Measurements from ENCODE around the gene EPHB2.

Gene EPHB2

DNA sequence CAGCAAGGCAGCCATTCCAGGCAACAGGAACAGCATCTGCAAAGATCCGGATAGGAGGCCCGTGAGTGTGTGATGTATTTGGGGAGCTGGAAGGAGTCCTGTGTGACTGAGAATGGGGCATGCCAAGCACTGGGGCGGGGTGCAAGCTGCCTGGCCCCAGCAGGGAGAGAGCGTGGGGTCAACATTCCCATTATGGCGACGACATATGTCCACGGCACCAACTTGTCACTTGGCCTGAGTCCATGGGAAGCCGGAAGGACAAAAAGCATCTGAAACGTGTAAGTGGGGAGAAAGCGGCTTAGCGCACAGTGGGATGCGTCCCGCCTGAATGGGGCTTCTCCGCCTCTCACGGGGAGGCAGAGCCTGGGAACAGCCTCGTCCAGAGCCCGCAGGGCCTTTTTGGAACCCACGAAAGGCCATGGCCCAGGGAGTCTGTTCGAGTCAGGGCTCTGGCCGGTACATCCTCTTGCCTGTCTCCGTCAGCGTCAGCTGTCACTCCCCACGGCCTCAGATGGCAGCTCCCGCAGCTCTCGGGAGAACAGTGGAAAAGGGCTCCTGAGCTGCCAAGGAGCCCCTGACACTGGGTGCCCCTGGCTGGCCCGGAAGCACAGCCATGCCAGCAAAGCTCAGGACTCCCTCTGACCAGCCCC, 12.4 kb downstream of the EPHB2 start:
- DNase-seq (ENCODE audit: low spot score): no peak

DNA sequence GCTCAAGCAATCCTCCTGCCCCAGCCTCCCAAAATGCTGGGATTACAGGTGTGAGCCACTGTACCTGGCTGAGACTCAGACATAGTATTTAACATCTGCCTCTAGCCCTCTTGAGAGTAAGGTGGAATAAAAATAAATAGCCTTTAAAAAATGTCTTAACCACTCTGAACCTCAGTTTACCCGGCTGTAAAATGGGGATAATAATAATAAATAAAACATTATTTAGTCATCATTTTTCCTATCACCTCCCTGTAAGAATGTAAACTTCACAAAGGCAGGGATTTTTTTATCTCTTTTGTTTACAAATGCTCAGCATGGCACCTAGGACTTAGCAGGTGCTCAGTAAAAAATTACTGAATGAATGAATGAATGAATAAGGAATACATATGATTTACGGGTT, 17.2 kb downstream of the EPHB2 start:
- no peak for DNase-seq (ENCODE audit: low spot score)

DNA sequence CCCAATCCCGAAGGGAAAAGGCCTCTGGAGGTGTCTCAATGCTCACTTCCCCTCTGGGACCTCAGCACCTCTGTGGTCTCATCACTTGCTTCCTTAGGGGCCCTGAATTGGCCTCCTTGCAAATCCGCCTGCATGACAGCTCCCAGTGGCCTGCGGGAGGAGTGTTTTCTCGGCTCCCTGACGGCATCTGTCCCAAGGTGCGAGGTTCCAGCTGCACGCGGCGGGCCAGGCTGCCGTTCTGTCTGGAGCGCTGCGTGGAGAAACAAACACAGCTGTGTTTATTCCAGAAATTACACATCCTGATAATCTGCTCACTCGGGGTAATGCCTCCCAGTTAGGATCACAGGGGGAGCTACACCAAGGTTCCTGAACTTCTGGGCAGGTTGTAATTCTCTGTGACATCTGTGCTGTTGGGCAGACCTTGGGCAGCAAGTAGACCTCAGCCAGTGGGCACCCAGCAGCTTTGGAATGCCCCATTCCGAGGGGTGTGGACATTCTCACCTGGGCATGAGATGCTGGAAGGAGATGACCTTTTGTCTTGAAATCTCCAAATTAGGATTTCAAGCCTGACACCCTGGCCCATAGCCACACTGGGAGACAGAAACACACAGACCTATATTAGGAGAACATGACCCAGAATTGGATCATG, 18.2 kb downstream of the EPHB2 start:
- DNase-seq (ENCODE audit: low spot score): no peak

DNA sequence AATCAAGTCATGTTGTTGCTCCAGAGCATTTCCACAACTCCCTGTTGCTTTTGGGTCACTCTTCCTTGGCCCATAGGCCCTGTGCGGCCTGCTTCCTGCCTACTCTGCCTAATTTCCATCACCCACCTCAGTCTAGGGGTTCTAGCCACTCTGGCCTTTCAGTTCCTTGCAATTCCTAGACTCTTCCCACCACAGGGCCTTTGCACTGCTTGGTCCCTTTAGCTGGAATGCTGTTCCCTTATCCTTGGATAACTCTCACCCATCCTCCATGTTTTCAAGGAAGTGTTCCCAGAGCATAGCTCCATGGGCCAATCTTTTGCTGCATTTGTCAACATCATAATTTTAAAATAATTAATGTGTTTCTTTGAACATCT, 18.7 kb downstream of the EPHB2 start:
- no peak for DNase-seq (ENCODE audit: low spot score)

DNA sequence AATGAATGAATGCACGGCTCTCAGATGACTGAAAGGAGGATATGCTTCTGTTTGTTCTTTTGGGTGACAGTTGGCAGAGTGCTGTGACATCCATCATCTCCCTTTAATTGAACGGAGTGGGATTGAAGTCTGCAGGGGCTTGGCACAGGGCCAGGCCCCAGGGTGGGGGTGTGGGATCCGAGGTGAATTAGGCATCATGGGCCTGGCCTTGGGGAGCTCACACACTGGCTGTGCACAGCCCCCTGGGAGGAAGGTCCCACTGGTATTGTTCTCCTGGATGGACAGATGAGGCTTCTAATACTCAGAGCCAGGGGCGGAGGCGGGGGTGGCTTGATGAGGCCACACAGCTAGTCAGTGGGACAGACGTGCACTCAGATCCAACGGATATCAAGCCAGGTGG, 19.3 kb downstream of the EPHB2 start:
- no peak for DNase-seq (ENCODE audit: low spot score)

DNA sequence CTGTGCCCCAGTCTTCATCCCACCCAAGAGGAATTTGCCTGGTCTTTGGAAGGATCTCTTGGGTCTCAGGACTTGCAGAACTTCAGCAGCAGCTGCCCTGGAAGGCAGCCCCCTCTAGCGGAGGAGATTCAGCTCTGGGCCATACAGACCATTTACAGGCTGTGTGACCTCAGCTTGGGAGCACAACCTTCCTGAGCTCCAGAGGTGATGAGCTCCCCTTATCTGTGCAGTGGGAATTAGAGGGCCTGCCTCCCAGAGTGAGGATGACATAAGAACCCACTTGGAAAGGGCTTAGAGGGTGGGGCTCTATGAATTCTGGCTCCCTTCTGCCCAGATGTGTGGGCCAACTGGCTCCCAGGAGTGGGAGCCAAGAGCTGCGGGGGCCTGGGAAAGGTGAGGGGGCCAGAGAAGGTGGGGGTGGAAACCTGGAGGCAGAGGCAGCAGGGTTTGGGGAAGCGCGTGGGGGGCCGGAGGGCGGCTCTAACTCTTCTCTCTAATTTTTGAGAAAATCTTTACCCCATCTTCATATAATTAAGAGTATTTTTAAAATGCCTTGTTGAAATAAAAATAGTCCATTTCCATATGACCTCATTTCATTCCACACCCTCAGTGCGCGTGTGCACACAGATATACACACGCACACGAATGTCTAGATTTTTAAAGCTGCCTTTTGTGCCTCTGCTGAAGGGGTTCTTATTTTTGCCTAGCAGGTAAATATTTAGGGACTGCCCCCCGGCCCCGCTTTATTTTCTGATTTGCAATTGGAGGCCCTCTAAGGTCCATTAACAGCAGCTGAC, 21.5 kb downstream of the EPHB2 start:
- no peak for DNase-seq (ENCODE audit: low spot score)

DNA sequence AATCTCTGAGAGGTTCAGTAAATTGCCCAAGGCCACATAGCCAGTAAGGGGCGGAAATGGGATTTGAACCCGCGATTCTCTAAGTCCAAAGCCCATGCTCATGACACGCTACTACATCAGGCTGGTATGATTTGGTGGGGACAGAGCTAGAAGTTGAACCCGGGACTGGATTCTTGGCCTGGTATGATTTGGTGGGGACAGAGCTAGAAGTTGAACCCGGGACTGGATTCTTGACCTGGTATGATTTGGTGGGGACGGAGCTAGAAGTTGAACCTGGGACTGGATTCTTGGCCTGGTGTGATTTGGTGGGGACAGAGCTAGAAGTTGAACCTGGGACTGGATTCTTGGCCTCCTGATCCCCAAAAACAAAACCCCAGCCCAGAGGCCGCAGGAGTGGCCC, 23.0 kb downstream of the EPHB2 start:
- DNase-seq (ENCODE audit: low spot score): no peak

DNA sequence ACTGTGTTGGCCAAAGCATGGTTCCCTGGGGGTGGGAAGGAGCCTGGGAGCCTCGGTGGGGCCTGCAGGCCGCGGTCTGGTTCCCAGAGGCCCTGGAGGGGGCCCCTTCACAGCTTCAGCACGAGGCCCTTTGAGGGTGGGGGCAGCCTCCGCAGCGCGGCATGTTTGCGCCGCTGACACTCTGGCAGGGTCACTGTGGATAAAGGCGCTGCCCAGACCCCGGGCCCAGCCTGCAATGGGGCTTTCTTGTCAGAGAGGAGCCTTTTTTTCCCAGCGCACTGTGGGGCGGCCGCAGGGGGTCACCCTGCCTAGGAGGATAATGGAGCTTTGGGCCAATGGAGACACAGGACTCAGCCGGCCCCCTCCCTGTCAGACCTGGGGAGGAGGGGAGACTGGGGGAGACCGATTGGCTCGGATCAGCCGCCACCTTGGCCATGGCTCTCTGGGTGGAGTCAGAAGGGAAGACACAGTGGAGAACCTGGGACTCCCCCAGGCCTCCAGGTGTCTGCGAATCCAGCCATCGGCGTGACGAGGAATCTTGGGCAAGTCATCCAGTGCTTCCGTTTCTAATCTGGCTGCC, 26.0 kb downstream of the EPHB2 start:
- DNase-seq (ENCODE audit: low spot score): no peak

DNA sequence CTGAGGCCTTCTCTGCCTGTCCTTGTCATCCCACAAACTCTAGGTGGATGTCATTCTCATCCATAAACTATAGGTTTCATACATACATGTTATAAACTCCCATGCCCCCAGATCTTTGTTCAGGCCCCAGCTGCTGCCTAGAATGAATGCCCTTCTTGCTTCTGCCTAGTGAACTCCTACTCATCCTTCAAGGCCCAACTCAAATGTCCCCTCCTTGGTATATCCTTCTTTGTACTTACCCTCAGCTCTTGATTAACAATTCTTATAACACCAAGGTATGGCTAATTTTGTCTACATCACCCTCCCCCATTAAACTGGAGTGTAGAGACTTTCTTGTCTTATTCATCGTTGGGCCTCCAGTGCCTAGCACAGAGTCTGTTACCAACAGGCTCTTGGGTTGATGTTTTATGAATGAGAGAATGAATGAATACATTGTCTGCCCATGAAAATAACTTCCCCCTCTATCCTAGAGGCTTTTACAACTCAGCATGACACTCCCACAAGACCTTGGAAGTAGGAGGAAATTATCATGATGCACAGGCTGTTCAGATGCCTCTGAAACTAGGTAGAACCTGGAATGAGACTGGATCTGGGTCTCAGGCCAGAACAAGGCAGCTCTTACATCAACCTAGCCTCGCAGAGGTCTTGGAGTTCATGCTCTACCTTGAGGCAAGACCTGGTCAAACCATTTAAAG, 26.9 kb downstream of the EPHB2 start:
- no peak for DNase-seq (ENCODE audit: low spot score)

DNA sequence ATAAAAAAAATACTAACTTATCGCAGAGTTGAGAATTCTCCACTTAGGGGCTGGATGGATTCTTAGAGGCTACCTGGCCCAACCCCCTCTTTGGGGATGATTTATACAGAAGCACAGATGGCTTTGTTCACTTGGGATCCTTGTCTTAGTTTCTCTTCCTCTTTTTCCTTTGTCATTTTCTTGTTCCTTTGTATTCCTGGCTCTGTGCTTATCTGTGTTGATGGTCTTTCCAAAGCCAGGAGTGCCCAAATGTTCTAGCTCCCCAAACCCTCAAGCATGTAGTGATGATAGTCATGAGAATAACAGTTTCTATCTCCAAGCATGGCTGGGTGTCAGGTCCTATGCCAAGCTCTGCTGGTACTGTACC, 27.4 kb downstream of the EPHB2 start:
- DNase-seq (ENCODE audit: low spot score): no peak

DNA sequence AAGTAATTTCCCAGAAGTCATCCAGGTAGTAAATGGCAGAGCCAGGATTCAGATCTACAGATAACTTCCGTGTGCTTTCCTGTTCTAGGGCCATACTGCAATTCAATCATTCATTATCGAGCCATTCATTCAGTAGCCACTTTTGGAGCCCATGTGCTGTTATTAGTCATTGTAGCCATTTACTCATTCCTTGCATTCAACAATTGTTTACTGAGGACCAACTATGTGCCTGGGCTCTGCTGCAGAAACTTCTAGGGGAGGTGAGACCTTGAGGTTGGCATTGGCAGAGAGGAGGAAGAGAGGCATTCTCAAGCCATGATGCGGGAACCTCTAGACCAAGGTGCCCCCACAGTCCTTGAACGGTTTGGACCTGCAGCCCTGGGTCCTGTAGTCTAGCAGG, 27.9 kb downstream of the EPHB2 start:
- no peak for DNase-seq (ENCODE audit: low spot score)

DNA sequence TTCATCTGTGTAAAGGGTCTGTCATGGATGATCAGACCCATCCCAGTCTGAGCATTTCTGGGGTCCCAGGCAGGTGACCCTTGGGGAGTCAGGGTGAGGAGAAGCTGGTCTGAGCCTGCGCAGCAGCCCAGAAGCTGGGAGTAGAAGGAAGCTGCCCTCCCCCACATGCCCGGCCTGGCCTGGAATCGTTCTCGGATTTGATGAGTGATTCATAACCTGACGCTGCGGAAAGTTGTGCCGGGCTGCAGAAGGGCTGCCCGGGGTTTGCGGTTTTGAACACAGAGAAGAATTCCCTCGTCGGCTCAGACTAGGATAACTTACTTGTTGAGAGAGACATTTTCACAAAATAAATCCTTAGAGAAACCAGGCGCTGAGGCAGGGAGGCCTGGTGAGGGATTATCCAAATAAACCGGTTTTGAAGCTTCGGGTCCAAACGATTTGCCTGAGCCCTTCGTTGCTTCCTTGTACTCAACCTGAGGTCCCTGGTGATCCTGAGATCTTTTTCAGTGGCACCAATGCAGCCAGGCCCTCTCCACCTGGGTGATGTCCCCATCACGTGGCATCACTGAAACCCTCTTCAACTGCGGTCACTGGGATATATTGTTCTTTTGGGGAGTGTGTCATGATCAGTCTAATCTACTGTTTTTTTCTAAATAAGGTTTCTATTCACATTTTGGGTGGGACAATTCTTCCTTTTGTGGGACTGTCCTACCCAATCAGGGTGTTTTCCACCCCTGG, 29.2 kb downstream of the EPHB2 start:
- DNase-seq (ENCODE audit: low spot score): no peak

DNA sequence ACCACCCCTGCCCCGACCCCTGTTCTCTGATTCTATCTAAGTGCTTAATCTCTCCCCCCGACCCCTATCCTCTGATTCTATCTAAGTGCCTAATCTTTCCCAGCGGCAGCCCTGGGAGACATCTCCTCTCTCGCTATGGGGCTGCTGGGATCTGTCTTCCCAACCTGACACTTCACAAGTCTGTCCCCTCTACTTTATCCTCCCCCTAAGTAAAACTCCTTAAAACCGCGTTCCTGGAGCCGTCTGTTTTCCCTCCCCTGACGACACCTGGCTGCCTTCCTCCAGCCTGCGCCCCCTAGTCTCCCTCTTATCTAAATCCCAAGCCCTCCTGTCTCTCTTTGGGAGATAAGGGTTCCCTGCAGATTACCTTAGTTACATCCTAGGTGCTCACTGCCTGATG, 30.5 kb downstream of the EPHB2 start:
- no peak for DNase-seq (ENCODE audit: low spot score)

DNA sequence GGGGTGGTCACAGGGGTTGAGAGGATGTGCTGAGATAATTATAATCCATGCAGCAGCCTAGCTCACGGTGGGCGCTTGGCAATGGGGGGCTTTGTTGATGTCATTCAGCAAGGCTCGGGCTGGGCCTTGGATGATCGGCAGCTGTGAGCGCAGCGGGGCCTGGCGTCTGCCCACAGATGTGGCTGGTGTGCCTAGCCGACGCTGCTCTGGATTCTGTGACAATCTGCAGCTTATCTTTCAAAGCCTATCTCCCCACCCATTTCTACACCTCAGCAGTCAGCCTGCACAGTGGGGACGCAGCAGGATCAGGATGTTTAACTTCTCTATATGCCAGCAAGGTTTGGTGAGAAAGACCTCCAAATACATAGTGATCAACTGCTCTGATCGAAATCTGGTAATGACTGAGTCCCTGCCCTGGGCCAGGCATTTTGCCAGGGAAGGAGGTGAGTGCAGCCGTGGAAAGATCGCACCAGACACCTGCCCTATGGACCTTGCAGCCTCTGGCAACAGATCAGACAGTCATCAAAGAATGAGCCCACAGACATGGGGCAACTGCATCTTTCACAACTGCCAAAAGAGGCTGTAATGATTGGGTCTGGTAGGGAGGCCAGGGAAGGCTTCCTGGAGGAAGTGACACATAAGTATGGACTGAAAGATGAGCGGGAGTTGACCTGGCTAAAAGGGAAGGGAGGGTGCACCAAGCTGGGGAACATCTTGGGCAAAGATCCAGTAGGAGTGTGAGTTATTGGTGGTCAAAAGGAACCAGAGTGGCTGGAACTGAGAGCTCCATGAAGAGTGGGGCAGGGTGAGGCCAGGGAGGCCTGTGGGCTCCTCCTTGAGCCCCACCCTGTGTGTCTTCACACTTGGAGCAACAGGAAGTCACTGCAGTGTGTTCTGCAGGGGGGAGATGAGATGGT, 35.3 kb downstream of the EPHB2 start:
- DNase-seq (ENCODE audit: low spot score): no peak

DNA sequence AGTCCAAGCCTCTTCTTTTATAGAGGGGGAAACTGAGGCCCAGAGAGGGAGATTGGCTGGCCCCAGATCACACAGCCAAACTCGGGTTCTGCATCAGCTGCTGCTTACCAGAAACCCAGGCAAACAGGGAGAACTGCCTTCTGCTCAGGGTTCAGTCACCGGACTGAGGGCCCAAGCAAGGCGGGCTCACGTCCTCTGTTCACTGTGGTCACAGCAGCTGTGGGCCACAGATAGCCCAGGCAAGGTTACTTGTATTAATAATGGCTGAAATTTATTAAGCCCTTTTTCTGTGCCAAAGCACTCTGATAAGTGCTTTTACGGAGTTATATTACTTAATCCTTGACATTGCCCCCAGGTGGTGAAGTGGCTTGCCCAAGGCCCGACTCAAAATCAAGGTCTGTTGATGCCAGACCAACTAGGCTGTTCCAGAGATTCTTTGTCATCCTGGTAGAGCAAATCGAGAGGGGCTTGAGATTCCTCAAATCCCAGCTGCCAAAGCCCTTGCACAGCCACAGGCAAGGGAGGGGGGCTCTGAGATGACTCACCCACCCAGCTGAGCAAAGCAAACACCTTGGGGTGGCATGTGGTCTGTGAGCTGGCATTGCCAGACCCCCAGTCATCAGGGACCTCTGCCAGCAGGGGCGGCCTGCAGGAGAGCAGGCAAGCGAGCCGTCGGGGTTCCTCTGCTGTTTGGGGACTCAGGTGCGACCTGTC, 36.5 kb downstream of the EPHB2 start:
- no peak for DNase-seq (ENCODE audit: low spot score)

DNA sequence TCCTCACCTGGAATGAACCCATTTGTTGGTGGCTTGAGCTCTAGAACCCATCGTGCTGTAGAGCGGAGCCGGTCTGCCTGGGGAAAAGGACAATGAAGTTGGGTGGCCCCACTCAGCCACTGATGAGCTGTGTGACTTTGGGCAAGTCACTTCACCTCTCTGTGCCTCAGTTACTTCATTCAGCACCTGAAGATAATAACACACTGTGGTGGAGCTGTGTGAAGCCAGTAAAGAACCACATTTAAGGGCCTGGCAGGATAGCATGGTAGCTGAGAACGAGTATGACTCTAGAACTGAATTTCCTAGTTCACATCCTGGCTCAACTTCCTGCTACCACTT, 37.1 kb downstream of the EPHB2 start:
- no peak for DNase-seq (ENCODE audit: low spot score)

DNA sequence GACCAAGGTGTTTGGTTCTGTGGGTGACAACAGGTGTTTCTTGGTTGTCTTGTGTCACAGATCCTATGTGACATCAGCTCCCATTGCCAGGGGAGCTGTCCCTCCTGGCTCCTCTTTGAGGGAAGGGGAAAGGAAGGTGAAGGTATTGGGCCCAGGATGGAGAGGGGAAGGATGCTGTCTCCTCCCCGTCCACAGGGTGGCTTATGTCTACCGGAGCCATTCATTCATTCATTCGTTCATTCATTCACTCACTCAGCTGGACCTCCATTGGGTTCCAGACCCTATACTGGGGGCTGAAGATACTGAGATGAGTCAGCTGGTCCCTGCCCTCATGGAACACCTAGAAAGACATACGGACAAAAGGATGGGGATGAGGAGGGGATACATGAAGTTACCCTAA, 38.9 kb downstream of the EPHB2 start:
- DNase-seq (ENCODE audit: low spot score): no peak

DNA sequence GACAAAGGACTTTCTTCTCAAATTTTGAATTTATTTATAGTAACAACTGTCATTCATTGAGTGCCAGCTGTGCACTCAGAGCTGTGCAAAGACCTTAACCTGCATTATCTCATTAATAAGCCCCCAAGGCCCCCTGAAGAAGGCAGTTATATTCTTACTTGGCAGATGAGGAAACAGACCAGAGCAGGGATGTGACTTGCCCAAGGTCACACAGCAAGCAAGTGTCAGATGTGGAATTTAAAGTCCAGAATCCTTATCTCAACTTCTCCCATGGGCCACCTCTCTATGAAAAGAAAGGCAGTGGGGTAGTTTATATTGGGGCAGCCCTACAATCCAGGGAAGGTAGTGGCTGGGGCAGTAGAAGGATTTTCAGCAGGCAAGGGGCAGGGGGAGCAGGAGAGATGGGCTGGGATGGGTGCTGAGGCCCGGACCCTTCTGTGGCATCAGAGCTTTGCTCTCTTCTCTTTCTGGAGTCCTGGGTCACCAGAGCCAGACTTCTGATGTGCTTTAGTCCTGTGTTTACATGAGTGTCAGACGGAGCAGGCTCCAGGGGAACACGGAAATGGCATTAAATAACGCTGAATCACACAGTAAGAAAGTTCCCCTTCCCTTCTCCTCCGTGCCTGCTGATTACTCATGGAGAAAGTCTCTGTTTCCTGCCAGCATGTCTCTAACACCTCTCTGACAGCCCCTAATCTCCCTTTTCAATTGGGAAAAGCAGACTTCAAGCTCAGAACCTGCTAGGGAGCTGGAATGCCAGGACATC, 39.5 kb downstream of the EPHB2 start:
- DNase-seq (ENCODE audit: low spot score): no peak

DNA sequence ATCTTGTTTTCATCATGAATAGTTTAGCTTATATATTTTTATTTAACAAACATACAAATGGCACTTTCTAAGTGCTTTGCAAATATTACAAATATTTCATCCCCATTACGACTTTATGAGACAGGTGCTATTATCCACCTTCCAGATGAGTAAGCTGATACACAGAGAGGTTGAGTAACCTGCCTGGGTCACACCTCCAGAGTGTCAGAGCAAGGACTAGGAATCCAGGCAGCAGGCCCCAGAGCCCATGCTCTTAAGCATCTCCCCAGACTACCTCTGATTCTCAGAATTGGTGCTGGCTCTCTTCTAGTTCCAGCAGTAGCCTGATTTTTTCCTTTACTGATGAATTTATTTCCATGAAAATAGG, 40.0 kb downstream of the EPHB2 start:
- DNase-seq (ENCODE audit: low spot score): no peak

DNA sequence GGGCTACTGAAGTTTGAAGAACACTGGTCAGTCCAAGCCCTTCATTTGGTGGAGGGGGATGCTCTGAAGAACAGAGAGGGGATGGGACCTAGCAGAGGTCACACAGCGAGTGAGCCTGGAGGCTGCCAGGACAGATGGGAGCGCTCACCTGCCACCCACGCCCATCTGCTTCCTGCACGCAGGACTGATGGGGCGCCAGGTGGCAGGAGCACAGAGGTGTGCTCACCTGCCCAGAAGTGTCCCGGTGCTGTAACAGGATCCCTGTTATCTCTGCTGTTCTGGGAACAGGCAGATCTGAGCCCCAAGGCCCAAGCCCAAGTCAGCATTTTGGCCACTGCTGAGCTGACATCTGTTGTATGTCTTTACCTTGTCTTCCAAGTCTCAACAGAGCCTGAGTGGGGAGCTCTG, 40.5 kb downstream of the EPHB2 start:
- no peak for DNase-seq (ENCODE audit: low spot score)
